H4 (cell line): ENCODE measurements around the gene NDUFA7. TPM values are rescaled to one million over a fixed set of nuclear protein-coding genes. Genes with fewer than 3 reads are reported as not detected.
"Not testable (repeated sequence)": the region's sequence is repeated elsewhere in the genome, so short reads cannot be mapped to it uniquely, and the experiment has no call there.

ENCODE experiments used
- DNase-seq: peaks from one replicate; pipeline ENCODE4 v3.0.0-alpha.2; 2015; ENCODE audit warnings: low spot score
- total RNA-seq: library from RNA; depleted of rRNA; stranded (reverse); fragments of >200 nt; shearing (Covaris generic); gene quantifications from 2 replicates; pipeline ENCODE4 v1.2.3, GENCODE V29; 2014

The NDUFA7 gene
- total RNA-seq, 1 experiment from 2014 or later = 71.5 TPM

- no peak for DNase-seq
Observed at GRCh38 chr19:8319807-8320520, 1.2 kb downstream of the NDUFA7 start.

GRCh38 chr19:8318835-8319234 is 2.3 kb downstream of the NDUFA7 start:
- DNase-seq = not testable (repeated sequence)

- no peak for DNase-seq
Observed at GRCh38 chr19:8316351-8317125, 4.6 kb downstream of the NDUFA7 start.

GRCh38 chr19:8314981-8315640 is 6.1 kb downstream of the NDUFA7 start:
- DNase-seq = not testable (repeated sequence)

GRCh38 chr19:8311461-8312260 is 9.5 kb downstream of the NDUFA7 start:
- no peak for DNase-seq

GRCh38 chr19:8310342-8311055 is 10.7 kb downstream of the NDUFA7 start:
- no peak for DNase-seq

- no peak for DNase-seq
Observed at GRCh38 chr19:8308891-8309291, 12.3 kb downstream of the NDUFA7 start.

GRCh38 chr19:8307965-8308866 is 13.0 kb downstream of the NDUFA7 start, which contains the start of gene CD320:
TSS of gene CD320 (minus strand) at chr19:8308358. CDS start at chr19:8308290, 68 bp downstream.
- peak; percentile 87 for DNase-seq

GRCh38 chr19:8307400-8307964 is 13.7 kb downstream of the NDUFA7 start:
- no peak for DNase-seq

GRCh38 chr19:8306235-8307054 is 14.7 kb downstream of the NDUFA7 start:
- DNase-seq = no peak

- no peak for DNase-seq
Observed at GRCh38 chr19:8305798-8306197, 15.4 kb downstream of the NDUFA7 start.

- DNase-seq = no peak
Observed at GRCh38 chr19:8304841-8305621, 16.1 kb downstream of the NDUFA7 start.

- DNase-seq = no peak
Observed at GRCh38 chr19:8302734-8303133, 18.4 kb downstream of the NDUFA7 start.

GRCh38 chr19:8302357-8302691 is 18.9 kb downstream of the NDUFA7 start:
- DNase-seq = no peak

GRCh38 chr19:8291337-8291736 is 29.8 kb downstream of the NDUFA7 start:
- DNase-seq = not testable (repeated sequence)

GRCh38 chr19:8276508-8276907 is 44.7 kb downstream of the NDUFA7 start:
- DNase-seq = not testable (repeated sequence)

GRCh38 chr19:8269724-8270123 is 51.5 kb downstream of the NDUFA7 start:
- no peak for DNase-seq

GRCh38 chr19:8265872-8266271 is 55.3 kb downstream of the NDUFA7 start:
- no peak for DNase-seq
